ENCODE data around the gene ZC3H12D.

Gene ZC3H12D

GRCh38 chr6:149443411-149444181 is 41.2 kb downstream of the ZC3H12D start:
- Histone ChIP-seq H3K4me2 (ENCODE audit: low read depth, low read length, poor library complexity, severe bottlenecking) (no peak overlapping the region), H4K20me1 (ENCODE audit: insufficient read depth, low read length, poor library complexity, severe bottlenecking) (no peaks in the 10 kb centered on the region), H3K9ac (ENCODE audit: low read depth, low read length, poor library complexity, severe bottlenecking) (no peak overlapping the region), H2AFZ (ENCODE audit: low read length) (no peak overlapping the region), H3K36me3 (ENCODE audit: insufficient read depth, low read length) (no peaks in the 10 kb centered on the region), H3K4me3 (ENCODE audit: low read length, poor library complexity, severe bottlenecking) (no peak overlapping the region), H3K9me2 (replicated peaks; ENCODE audit: low read depth, low read length) (no peaks in the 10 kb centered on the region), H3F3A (ENCODE audit: low read depth) (no peaks in the 10 kb centered on the region), H3K27me3 (ENCODE audit: insufficient read depth, low read length, poor library complexity, severe bottlenecking) (no peaks in the 10 kb centered on the region), H3K9me3 (ENCODE audit: insufficient read depth, low read depth, low read length) (no peaks in the 10 kb centered on the region), H3K4me1 (ENCODE audit: insufficient read depth, low read length, poor library complexity, severe bottlenecking) (no peaks in the 10 kb centered on the region), H3K79me2 (ENCODE audit: insufficient read depth, low read length) (no peaks in the 10 kb centered on the region)
- TF ChIP-seq, protein P1, sequence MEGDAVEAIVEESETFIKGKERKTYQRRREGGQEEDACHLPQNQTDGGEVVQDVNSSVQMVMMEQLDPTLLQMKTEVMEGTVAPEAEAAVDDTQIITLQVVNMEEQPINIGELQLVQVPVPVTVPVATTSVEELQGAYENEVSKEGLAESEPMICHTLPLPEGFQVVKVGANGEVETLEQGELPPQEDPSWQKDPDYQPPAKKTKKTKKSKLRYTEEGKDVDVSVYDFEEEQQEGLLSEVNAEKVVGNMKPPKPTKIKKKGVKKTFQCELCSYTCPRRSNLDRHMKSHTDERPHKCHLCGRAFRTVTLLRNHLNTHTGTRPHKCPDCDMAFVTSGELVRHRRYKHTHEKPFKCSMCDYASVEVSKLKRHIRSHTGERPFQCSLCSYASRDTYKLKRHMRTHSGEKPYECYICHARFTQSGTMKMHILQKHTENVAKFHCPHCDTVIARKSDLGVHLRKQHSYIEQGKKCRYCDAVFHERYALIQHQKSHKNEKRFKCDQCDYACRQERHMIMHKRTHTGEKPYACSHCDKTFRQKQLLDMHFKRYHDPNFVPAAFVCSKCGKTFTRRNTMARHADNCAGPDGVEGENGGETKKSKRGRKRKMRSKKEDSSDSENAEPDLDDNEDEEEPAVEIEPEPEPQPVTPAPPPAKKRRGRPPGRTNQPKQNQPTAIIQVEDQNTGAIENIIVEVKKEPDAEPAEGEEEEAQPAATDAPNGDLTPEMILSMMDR (conservative IDR thresholded peaks at IDR 0.05; ENCODE audit: low read length), result no peak
- no peak for TF ChIP-seq EZH2phosphoT487 (IDR thresholded peaks at IDR 0.05; ENCODE audit: borderline replicate concordance)

DNA sequence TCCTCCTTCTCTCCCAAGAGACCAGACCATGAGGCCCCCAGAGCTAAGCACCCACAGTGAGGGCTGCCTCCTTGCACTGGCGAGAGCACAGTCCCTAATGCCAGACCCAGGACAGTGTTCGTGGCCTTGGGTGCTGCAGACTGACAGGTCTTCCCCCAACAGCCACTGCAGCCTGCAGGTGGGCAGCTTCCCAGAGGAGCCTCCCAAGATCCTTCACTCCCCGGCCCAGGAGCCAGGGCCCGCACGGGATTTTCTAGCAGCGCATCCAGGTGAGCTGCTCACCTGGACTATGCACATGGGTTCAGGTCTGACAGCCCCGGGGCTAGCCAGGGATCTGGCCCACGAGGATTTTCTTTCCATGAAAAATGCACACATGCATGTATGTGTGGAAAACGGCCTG is 43.1 kb downstream of the ZC3H12D start:
- Histone ChIP-seq H3K27me3 (ENCODE audit: insufficient read depth, low read length, poor library complexity, severe bottlenecking) (no peaks in the 10 kb centered on the region), H3K4me3 (ENCODE audit: low read length, poor library complexity, severe bottlenecking) (no peak overlapping the region), H3K79me2 (ENCODE audit: insufficient read depth, low read length) (no peaks in the 10 kb centered on the region), H3K36me3 (ENCODE audit: insufficient read depth, low read length) (no peaks in the 10 kb centered on the region), H3F3A (ENCODE audit: low read depth) (no peaks in the 10 kb centered on the region), H4K20me1 (ENCODE audit: insufficient read depth, low read length, poor library complexity, severe bottlenecking) (no peaks in the 10 kb centered on the region), H3K9ac (ENCODE audit: low read depth, low read length, poor library complexity, severe bottlenecking) (no peak overlapping the region), H3K4me1 (ENCODE audit: insufficient read depth, low read length, poor library complexity, severe bottlenecking) (peaks cover 5% of the 10 kb centered on the region), H3K4me2 (ENCODE audit: low read depth, low read length, poor library complexity, severe bottlenecking) (no peak overlapping the region), H3K9me3 (ENCODE audit: insufficient read depth, low read depth, low read length) (no peaks in the 10 kb centered on the region), H2AFZ (ENCODE audit: low read length) (no peak overlapping the region), H3K9me2 (replicated peaks; ENCODE audit: low read depth, low read length) (no peaks in the 10 kb centered on the region)
- TF ChIP-seq, protein P1 (conservative IDR thresholded peaks at IDR 0.05; ENCODE audit: low read length), result no peak
- no peak for TF ChIP-seq EZH2phosphoT487 (IDR thresholded peaks at IDR 0.05; ENCODE audit: borderline replicate concordance)

- Histone ChIP-seq H3K4me2 (ENCODE audit: low read depth, low read length, poor library complexity, severe bottlenecking) (no peak overlapping the region), H3F3A (ENCODE audit: low read depth) (no peaks in the 10 kb centered on the region), H3K4me1 (ENCODE audit: insufficient read depth, low read length, poor library complexity, severe bottlenecking) (peaks cover 5% of the 10 kb centered on the region), H3K9ac (ENCODE audit: low read depth, low read length, poor library complexity, severe bottlenecking) (no peak overlapping the region), H2AFZ (ENCODE audit: low read length) (no peak overlapping the region), H3K36me3 (ENCODE audit: insufficient read depth, low read length) (no peaks in the 10 kb centered on the region), H3K9me3 (ENCODE audit: insufficient read depth, low read depth, low read length) (no peaks in the 10 kb centered on the region), H3K79me2 (ENCODE audit: insufficient read depth, low read length) (no peaks in the 10 kb centered on the region), H3K9me2 (replicated peaks; ENCODE audit: low read depth, low read length) (no peaks in the 10 kb centered on the region), H3K27me3 (ENCODE audit: insufficient read depth, low read length, poor library complexity, severe bottlenecking) (no peaks in the 10 kb centered on the region), H3K4me3 (ENCODE audit: low read length, poor library complexity, severe bottlenecking) (no peak overlapping the region), H4K20me1 (ENCODE audit: insufficient read depth, low read length, poor library complexity, severe bottlenecking) (no peaks in the 10 kb centered on the region)
- no peak for TF ChIP-seq EZH2phosphoT487 (IDR thresholded peaks at IDR 0.05; ENCODE audit: borderline replicate concordance)
- TF ChIP-seq, protein P1 (conservative IDR thresholded peaks at IDR 0.05; ENCODE audit: low read length), result no peak
These were observed 43.8 kb downstream of the ZC3H12D start for GRCh38 chr6:149440735-149441671.
